SK-N-SH (cell line): Measurements from ENCODE around the gene MLLT6. TPM values are rescaled to one million over a fixed set of nuclear protein-coding genes. Genes with fewer than 3 reads are reported as not detected.

Experiments used
- CTCF ChIA-PET: fragments of 300-600, 350-600 bp; formaldehyde crosslinking; extraction: SDS; loops from one replicate; lab custom pipeline; 2021; lab: Yijun Ruan, JAX
- POLR2A ChIA-PET: fragments of 350-600 bp; sonication (Branson Sonifier 250); formaldehyde crosslinking; extraction: SDS; loops from one replicate; lab custom pipeline; 2020; ENCODE audit warnings: antibody characterized with exemption, inconsistent platforms; lab: Yijun Ruan, JAX
- DNase-seq: peaks from one replicate; pipeline ENCODE4 v3.0.0; 2012
- H2AFZ ChIP-seq: fragments of 200-600 bp; sonication (generic); 2 replicates; pipeline ENCODE4 v1.8.1; 2016; ENCODE audit warnings: antibody characterized with exemption, mild to moderate bottlenecking, low read depth
- H3F3A ChIP-seq: fragments of 200-600 bp; sonication (generic); replicated peaks from 2 replicates; pipeline ENCODE3; 2016; ENCODE audit warnings: antibody characterized with exemption, mild to moderate bottlenecking; ENCODE audit not compliant: insufficient read depth
- H3K27ac ChIP-seq, 2 experiments: fragments of 200-500 bp in 1 of 2; fragments of 200-600 bp in 1 of 2; sonication (Bioruptor generic) in 1 of 2; sonication (generic), shearing (Covaris generic) in 1 of 2; 2 replicates each; pipeline versions ENCODE4 v1.5.1 to v1.6.1; 2014 to 2016; ENCODE audit warnings: low read depth in 2 of 2, inconsistent platforms in 1 of 2, low read length in 1 of 2, mild to moderate bottlenecking in 1 of 2, mixed read lengths in 1 of 2
- H3K27me3 ChIP-seq: fragments of 200-600 bp; sonication (generic), shearing (Covaris generic); 2 replicates; pipeline ENCODE4 v1.6.1; 2016; ENCODE audit warnings: mixed run types; ENCODE audit not compliant: insufficient read depth
- H3K36me3 ChIP-seq, 2 experiments: fragments of 200-500 bp in 1 of 2; fragments of 200-600 bp in 1 of 2; sonication (Bioruptor generic) in 1 of 2; sonication (generic) in 1 of 2; replicated peaks in 1 of 2; 2 replicates each; pipeline versions ENCODE3 to v1.5.1; 2014 to 2016; ENCODE audit warnings: low read length in 1 of 2, mild to moderate bottlenecking in 1 of 2; ENCODE audit not compliant: insufficient read depth in 2 of 2, control insufficient read depth in 1 of 2
- H3K4me1 ChIP-seq, 2 experiments: fragments of 200-500 bp in 1 of 2; fragments of 200-600 bp in 1 of 2; sonication (Bioruptor generic) in 1 of 2; sonication (generic), shearing (Covaris generic) in 1 of 2; 2 replicates each; pipeline versions ENCODE4 v1.5.1 to v1.6.1; 2014 to 2016; ENCODE audit warnings: low read depth in 1 of 2, low read length in 1 of 2, mixed run types in 1 of 2; ENCODE audit not compliant: insufficient read depth in 2 of 2, control insufficient read depth in 1 of 2
- H3K4me2 ChIP-seq: fragments of 200-600 bp; sonication (generic), shearing (Covaris generic); 2 replicates; pipeline ENCODE4 v1.6.1; 2017; ENCODE audit warnings: mixed run types
- H3K4me3 ChIP-seq, 2 experiments: fragments of 200-500 bp in 1 of 2; fragments of 200-600 bp in 1 of 2; sonication (Bioruptor generic) in 1 of 2; sonication (generic), shearing (Covaris generic) in 1 of 2; 2 replicates each; pipeline versions ENCODE4 v1.5.1 to v1.8.1; 2014 to 2016; ENCODE audit warnings: low read depth in 2 of 2, inconsistent platforms in 1 of 2, low read length in 1 of 2, mild to moderate bottlenecking in 1 of 2, mixed read lengths in 1 of 2, moderate library complexity in 1 of 2
- H3K79me2 ChIP-seq: fragments of 200-600 bp; sonication (generic); 2 replicates; pipeline ENCODE4 v1.8.1; 2017; ENCODE audit warnings: mild to moderate bottlenecking; ENCODE audit not compliant: insufficient read depth
- H3K9ac ChIP-seq: fragments of 200-600 bp; sonication (generic); 2 replicates; pipeline ENCODE4 v1.6.1; 2017; ENCODE audit warnings: mixed run types
- H3K9me2 ChIP-seq: fragments of 200-600 bp; sonication (generic); 2 replicates; pipeline ENCODE4 v1.6.1; 2017; ENCODE audit warnings: mixed run types
- H3K9me3 ChIP-seq: fragments of 200-600 bp; sonication (generic); 2 replicates; pipeline ENCODE4 v1.6.1; 2017; ENCODE audit warnings: mixed run types, mild to moderate bottlenecking, moderate library complexity
- H4K20me1 ChIP-seq: fragments of 200-600 bp; sonication (generic); 2 replicates; pipeline ENCODE4 v1.6.1; 2017; ENCODE audit warnings: mild to moderate bottlenecking, mixed run types; ENCODE audit not compliant: insufficient read depth
- EP300 ChIP-seq, 2 experiments: IDR thresholded peaks; 2 replicates each; pipeline versions ENCODE4 v1.4.0 to v1.6.1; 2012; ENCODE audit warnings: borderline replicate concordance in 1 of 2, low read depth in 1 of 2, low read length in 1 of 2
- FOXJ3 ChIP-seq: sonication (generic); formaldehyde crosslinking; IDR thresholded peaks from 2 replicates; pipeline ENCODE4 v1.5.1; 2020; ENCODE audit warnings: mild to moderate bottlenecking, missing genetic modification reagents
- FOXM1 ChIP-seq: IDR thresholded peaks from 2 replicates; pipeline ENCODE4 v1.4.0; 2012; ENCODE audit warnings: low read depth, mild to moderate bottlenecking
- GABPA ChIP-seq: IDR thresholded peaks from 2 replicates; pipeline ENCODE4 v1.4.0; 2012; ENCODE audit warnings: low read depth, mild to moderate bottlenecking
- GATA2 ChIP-seq: sonication (generic); formaldehyde crosslinking; IDR thresholded peaks from 2 replicates; pipeline ENCODE4 v1.5.0; 2020; ENCODE audit warnings: mild to moderate bottlenecking, missing genetic modification reagents
- MEF2A ChIP-seq: IDR thresholded peaks from 2 replicates; pipeline ENCODE4 v1.4.0; 2012; ENCODE audit warnings: low read depth, borderline replicate concordance
- PBX3 ChIP-seq: IDR thresholded peaks from 2 replicates; pipeline ENCODE4; 2012
- POLR2AphosphoS5 ChIP-seq: IDR thresholded peaks from 2 replicates; pipeline ENCODE4 v1.6.1; 2012; ENCODE audit warnings: low read depth, low read length
- RAD21 ChIP-seq: IDR thresholded peaks from 2 replicates; pipeline ENCODE4 v1.6.1; 2012; ENCODE audit warnings: mild to moderate bottlenecking, low read length
- RCOR1 ChIP-seq: fragments of 150-350 bp; IDR thresholded peaks from 2 replicates; pipeline ENCODE4 v1.6.1; 2017; ENCODE audit warnings: antibody characterized with exemption, low read length
- REST ChIP-seq: IDR thresholded peaks from 2 replicates; pipeline ENCODE4 v1.6.1; 2012; ENCODE audit warnings: mild to moderate bottlenecking, low read depth, low read length, moderate library complexity
- RFX5 ChIP-seq: IDR thresholded peaks from 2 replicates; pipeline ENCODE4 v1.6.1; 2012; ENCODE audit warnings: mild to moderate bottlenecking, improper control_type of control experiment, low read length
- TCF12 ChIP-seq: IDR thresholded peaks from 2 replicates; pipeline ENCODE4 v1.4.0; 2012
- WGBS: methylation state at CpG from one replicate; pipeline ENCODE4 v1.1.6; 2017; ENCODE audit warnings: low lambda C conversion rate; 5-methylcytosine and 5-hydroxymethylcytosine counted together
- polyA plus RNA-seq, 3 experiments: library from polyadenylated mRNA; depleted of rRNA; stranded (reverse); fragments of >200 nt; gene quantifications; 2 replicates each; pipeline ENCODE4 v1.2.3, GENCODE V29; 2012
- TF ChIP-seq, protein P1 (sequence below): fragments of 150-350 bp; IDR thresholded peaks from 2 replicates; pipeline ENCODE4 v1.6.1; 2017; ENCODE audit warnings: antibody characterized with exemption, low read length, low read depth, borderline replicate concordance
- TF ChIP-seq, protein P2 (sequence below): IDR thresholded peaks from 2 replicates; pipeline ENCODE4 v1.4.0; 2012; ENCODE audit warnings: low read depth

MLLT6 gene
- polyA plus RNA-seq, 1 of the 3 experiments (the other 2 are of a cell fraction), result 41.5 TPM

- no peak for TF ChIP-seq RAD21
These were observed 6.9 kb downstream of the MLLT6 start (continued) for GRCh38 chr17:38711792-38712571.

- H3K4me2 ChIP-seq, result no peak overlapping the region
- no peaks in the 10 kb centered on the region for H4K20me1 ChIP-seq
- H3K27me3 ChIP-seq, result no peaks in the 10 kb centered on the region
- no peak for DNase-seq
- peaks cover 15% of the 10 kb centered on the region; the same call in 1 of the 2 replicates for H3K79me2 ChIP-seq
- 90% methylated on average over 9 of the region's 10 CpGs for WGBS
- H3K4me1 ChIP-seq, result peaks cover 0 to 7% of the 10 kb centered on the region in 2 experiments; a peak in 1 of 4 replicates
- no peaks in the 10 kb centered on the region for H3K9me2 ChIP-seq
- no peaks in the 10 kb centered on the region for H3F3A ChIP-seq
- ChIA-PET POLR2A (no interaction called here), CTCF (interaction anchor here (1.0 to 2.3 kb wide), 2 partner anchors 23 kb away, joined by 3 to 14 read pairs; no protein-coding TSS in a partner anchor)
- no peaks in the 10 kb centered on the region for H3K9me3 ChIP-seq
- no peak overlapping the region for H3K4me3 ChIP-seq
- TF ChIP-seq, protein P1, sequence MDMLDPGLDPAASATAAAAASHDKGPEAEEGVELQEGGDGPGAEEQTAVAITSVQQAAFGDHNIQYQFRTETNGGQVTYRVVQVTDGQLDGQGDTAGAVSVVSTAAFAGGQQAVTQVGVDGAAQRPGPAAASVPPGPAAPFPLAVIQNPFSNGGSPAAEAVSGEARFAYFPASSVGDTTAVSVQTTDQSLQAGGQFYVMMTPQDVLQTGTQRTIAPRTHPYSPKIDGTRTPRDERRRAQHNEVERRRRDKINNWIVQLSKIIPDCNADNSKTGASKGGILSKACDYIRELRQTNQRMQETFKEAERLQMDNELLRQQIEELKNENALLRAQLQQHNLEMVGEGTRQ, result no peak
- TF ChIP-seq POLR2AphosphoS5, result no peak
- TF ChIP-seq GABPA, result no peak
- TF ChIP-seq PBX3, result no peak
- no peak for TF ChIP-seq EP300 (IDR thresholded peaks at IDR 0.05; ENCODE audit: borderline replicate concordance in 1 of 2, low read depth in 1 of 2, low read length in 1 of 2)
- no peak for TF ChIP-seq FOXJ3 (CRISPR knock-in tag)
- TF ChIP-seq, protein P2, sequence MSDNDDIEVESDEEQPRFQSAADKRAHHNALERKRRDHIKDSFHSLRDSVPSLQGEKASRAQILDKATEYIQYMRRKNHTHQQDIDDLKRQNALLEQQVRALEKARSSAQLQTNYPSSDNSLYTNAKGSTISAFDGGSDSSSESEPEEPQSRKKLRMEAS, result no peak
- no peak for TF ChIP-seq MEF2A
- H3K27ac ChIP-seq, result no peak overlapping the region
- no peak overlapping the region for H2AFZ ChIP-seq
- H3K9ac ChIP-seq, result no peak overlapping the region
- peaks cover 27 to 80% of the 10 kb centered on the region in 2 experiments for H3K36me3 ChIP-seq
These were observed 7.5 kb downstream of the MLLT6 start for GRCh38 chr17:38712593-38712992.

- ChIA-PET POLR2A (no interaction called here), CTCF (interaction anchor here (1.0 to 1.6 kb wide), 2 partner anchors 9 to 22 kb away, joined by 3 to 6 read pairs; no protein-coding TSS in a partner anchor)
- 86% methylated on average over 11 of the region's 11 CpGs for whole genome bisulfite sequencing
- no peak overlapping the region for H2AFZ ChIP-seq
- H3K4me3 ChIP-seq, result no peak overlapping the region
- peaks cover 21 to 82% of the 10 kb centered on the region in 2 experiments for H3K36me3 ChIP-seq
- no peaks in the 10 kb centered on the region for H3K27me3 ChIP-seq
- no peaks in the 10 kb centered on the region for H4K20me1 ChIP-seq
- no peak overlapping the region for H3K27ac ChIP-seq
- H3F3A ChIP-seq, result peaks cover 1% of the 10 kb centered on the region
- no peaks in the 10 kb centered on the region for H3K9me3 ChIP-seq
- no peak overlapping the region for H3K4me2 ChIP-seq
- H3K9ac ChIP-seq, result no peak overlapping the region
- peaks cover 6% of the 10 kb centered on the region; the same call in 1 of the 2 replicates for H3K79me2 ChIP-seq
- H3K4me1 ChIP-seq, result peaks cover 0 to 5% of the 10 kb centered on the region in 2 experiments; a peak in 1 of 4 replicates
- H3K9me2 ChIP-seq, result no peaks in the 10 kb centered on the region
- no peak for DNase-seq
- TF ChIP-seq TCF12 (no peak), RCOR1 (no peak), PBX3 (no peak), GATA2 (CRISPR knock-in tag) (no peak), FOXM1 (no peak), REST (no peak), EP300 (IDR thresholded peaks at IDR 0.05; ENCODE audit: borderline replicate concordance in 1 of 2, low read depth in 1 of 2, low read length in 1 of 2) (no peak), RFX5 (no peak)
These were observed 8.5 kb downstream of the MLLT6 start for GRCh38 chr17:38713456-38714075.
